ENCODE data around the gene RNF222.

The RNF222 gene, protein sequence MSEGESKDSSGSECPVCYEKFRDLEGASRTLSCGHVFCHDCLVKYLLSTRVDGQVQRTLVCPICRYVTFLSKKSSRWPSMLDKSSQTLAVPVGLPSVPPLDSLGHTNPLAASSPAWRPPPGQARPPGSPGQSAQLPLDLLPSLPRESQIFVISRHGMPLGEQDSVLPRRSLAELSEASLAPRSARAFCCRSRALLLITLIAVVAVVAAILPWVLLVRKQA

DNA sequence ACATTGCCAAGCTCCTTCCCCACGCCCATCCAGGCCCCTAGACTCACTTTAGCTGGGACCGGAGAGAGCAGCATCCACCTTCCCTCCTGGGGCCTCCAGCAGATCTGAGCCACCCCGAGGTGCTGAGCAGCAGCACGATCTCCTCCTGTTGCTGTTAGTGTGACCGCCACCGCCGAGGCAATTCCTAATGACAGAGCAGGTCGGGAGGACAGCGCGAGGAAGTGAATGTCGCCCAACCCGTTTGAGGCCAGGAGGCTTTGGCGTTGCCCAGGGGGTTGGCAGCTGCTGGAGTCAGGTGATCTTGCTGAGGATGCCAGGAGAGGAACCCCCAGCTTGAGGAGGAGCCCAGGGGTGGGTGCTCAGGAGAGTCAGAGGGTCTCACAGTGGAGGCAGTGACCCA is at the start of gene RNF222:
Gene RNF222, minus strand, starts transcription at position 192 of the 400 bp plus-strand sequence. CDS start 4,366 bp downstream, outside the sequence.
- DNase-seq, result no peak

DNA sequence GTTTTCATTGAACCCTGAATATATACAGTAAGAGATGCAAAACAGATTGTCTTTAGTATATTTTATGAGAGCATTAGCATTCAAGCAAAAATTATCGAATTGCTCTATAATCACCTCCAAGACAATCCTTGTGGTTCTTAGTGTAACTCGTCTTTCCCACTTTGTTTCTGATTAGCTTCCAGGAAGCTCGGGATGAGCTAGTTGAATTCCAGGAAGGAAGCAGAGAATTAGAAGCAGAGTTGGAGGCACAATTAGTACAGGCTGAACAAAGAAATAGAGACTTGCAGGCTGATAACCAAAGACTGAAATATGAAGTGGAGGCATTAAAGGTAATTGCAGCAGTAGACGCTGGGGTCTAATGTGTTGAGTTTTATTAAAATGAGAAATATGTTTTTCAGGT is 47.9 kb upstream of the RNF222 start:
- DNase-seq, result no peak

DNA sequence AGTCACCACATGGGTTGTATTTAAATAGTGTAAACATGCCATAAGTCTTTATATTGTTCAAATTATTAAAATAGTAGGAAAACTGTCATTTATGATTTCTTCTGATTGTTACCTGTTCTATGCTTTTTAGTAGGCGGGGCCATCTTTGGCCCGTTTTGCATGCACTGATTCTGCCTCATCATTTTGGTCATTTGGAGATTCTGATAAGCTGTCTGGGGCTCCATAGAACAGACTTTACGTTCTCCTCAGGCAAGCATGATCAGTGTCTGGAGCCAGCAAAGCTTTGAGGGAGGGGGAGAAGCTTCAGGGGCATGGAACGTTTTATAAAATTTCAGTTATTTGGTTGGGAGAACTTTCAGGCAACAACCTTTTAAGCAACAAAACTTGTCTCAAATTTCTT is 46.9 kb upstream of the RNF222 start:
- no peak for DNase-seq

DNA sequence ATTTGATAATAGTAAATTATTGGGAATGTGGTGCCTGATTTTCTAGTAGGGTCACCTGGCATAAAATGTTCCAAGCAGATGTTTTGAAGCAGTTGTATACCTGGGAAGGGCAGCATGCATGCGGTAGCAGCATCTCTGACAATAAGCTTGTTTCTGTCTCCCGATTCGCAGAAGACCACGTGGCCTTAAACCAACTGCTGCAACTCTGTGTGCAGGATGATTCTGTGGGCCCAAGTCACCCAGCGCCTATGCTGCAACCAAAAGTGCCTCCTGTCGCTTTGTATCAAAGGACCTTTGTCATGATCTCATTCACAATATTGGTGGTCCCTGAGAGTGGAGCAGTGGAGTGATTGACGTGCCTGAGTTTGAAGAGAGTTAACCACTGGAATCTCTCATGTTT is 46.1 kb upstream of the RNF222 start:
- DNase-seq, result no peak

DNA sequence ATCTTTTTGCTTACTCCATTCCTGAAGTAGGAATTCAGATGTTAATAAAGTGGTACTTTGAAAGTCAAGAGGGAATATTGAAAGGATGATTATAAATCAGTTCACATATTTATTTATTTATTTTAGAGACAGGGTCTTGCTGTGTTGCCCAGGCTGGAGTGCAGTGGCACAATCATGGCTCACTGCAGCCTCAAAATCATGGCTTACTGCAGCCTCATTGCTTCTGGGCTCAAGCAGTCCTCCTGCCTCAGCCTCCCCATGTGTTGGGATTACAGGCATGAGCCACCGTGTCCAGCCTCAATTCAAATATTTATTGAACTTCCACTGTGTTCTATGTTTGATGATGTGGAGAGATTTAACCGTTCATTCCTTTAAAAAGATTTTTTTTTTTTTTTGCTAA is 44.7 kb upstream of the RNF222 start:
- DNase-seq, result no peak

DNA sequence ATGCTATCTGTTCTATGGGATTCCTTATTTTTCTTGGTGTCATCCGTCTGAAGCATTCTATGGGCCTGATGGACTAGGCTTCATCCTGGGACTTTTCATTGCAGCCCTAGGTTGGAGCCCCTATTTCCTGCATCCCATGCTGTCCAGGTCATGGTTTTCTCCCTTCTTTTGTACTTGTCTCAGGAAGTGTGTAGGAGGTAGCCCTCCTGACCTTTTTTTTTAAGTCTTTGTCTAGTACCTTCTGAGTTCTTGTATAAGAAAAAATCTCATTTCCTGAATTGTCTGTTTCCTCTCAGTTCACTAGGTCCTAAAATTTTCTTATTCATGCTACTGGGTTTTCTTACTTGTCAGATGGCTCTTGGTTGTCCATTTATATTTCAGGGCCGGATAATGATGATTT is 44.1 kb upstream of the RNF222 start:
- DNase-seq, result no peak

DNA sequence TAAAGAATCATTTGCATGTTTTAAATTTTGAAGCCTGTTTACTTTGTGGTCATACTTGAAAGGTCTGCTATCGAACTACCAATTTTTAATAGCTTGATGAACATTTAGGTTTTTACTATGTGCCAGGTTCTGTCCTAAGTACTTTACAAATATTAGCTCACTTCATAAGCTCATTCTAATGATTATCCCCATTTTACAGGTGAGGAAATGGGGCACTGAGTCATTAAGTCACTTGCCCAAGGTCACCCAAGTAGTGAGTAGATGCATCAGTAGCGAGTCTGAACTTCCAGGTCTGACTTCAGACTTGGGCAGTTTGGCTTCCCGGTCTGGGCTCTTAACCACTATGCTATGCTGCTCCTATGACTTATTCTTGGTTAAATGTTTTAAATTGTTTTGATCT is 42.1 kb upstream of the RNF222 start:
- DNase-seq, result no peak

DNA sequence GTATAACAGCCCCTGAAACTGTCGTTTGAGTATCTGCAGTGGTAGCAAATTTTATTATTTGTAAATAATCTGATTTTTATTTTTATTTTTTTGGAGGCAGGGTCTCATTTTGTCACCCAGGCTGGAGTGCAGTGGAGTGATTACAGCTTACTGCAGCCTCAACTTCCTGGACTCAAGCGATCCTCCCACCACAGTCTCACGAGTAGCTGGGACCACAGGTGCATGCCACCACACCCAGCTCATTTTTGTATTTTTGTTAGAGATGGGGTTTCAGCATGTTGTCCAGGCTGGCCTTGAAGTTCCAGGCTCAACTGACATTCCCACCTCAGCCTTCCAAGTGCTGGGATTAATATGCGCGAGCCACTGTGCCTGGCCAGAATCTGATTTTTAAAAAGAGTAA is 40.8 kb upstream of the RNF222 start:
- DNase-seq, result no peak

DNA sequence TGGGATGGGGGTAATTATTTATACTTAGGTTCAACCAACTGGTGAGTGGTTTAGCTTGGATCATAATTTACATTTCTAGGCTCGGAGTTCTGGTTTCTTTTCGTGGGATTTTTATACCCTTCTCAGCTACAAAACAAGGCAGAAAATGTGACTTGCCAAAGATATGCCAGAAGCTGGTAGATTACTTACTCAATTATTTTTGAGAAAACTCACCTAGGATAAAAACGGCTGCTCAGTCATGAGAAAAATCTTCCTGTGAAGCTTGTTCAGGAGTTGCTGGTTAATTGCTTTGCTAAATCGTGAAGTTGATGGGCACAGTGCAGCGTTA is 39.2 kb upstream of the RNF222 start:
- no peak for DNase-seq

DNA sequence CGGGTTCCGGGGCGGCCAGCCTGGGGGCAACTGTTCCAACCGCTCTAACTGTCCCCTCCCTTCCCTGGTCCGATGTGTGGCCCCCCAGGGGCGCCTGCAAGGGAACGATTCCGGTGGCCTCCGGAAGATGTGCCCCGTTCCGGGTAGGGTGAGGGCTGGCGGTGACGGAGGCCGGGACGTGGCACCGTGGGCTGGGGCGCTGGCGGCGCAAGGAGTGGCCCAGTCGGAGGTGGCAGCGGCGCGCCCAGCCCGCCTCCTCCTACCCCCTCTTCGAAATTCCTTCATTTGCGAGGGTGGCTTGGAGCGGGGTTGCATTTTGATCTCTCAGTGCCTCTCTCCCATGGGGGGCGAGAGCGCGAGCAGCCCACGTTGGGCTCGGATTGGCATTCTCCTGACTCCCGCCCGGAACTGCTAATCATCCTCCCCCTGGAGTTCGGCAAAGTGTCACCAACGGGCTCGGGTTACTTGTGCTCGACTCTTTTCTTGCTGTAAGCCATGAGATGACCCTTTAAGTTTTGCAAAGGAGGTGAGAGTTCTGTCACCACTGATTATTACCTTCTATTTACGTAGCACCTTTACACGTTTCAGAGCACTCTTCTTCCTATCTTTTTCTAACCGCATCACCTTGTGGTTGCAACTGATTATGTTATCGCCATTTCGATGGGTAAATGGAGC is 38.7 kb upstream of the RNF222 start:
- no peak for DNase-seq

DNA sequence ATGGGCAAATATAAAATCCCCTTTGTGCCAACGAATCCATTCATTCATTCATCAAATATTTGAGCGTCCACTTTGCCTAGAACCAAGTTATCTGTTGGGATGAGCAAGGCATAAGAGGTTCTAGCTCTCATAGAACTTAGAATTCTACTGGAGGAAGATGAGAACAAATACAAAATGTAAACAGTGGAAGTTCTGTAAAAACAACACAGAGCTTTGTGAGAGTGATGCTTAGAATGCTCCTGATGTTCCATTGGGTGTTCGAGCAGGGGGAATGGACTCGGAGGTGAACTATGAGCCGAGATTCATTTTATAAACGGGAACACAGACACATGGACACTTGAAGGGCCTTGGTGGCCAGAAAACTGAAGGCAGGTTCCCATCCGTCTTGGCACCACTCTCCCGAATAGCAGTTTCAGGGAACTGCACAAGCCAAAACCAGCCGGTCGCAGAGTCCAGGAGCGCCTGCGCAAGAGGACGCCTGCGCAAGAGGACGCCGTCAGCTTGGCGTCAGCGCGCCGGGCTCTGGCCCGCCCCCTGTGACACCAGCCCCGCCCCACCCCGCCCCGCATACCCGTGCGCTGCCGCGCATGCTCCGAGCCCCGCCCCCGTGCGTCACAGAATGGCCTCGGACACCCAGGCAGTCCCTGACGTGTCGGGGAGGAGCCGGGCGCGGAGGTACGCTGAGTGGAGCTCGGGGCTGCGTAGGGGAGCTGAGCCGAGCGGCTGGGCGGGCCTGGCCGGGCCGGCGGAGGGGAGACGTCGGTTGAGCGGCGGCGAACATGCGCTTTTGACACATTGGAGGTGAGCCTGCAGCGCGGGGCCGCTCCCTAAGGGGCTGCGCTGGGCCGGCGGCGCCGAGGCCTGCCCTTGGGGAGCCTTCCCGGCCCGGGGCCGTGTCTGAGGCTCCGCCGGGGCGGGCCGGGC is 37.9 kb upstream of the RNF222 start, which contains the start of gene NDEL1:
Gene NDEL1, plus strand, starts transcription at position 640 of the 924 bp plus-strand sequence. CDS start 8,388 bp downstream, outside the sequence.
- DNase-seq, result peak; percentile 38

DNA sequence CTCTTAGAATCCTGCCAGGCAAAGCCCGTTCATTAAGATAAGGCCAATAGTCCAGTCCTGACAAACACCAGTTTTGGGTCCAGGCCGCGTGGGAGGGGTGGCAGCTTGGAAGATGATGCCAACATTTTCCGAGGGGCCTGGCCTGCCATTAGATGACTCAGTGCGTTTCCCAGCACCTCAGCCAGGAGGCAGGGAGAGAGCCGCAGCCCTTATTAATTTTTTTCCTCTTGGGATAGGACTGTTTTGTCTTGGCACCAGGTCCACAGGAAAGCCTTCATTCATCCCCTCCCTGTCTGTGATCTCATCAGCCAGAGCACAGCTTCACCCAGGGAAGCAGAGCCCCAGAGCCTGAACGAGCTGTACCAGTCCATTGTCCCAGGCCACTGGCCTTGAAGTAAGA is 33.3 kb upstream of the RNF222 start:
- no peak for DNase-seq

DNA sequence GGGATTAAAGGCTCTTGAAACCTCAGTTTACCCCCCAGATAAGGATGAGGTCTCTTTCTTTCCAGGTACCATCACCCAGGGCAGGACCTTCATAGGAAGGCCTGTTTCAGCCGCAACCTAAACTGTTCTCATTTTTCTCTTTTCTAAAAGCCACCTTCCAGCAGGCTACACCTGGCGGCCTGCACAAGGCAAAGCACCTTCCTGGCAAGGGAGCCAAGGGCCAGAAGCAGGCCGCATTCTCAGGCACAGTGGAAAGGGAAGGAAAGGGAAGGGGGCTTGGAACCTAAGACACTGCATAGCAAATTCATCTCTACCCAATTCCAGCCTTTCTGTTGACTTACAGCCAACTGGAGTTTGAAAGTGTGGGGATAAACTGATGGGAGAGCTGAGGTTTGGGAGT is 29.2 kb upstream of the RNF222 start:
- no peak for DNase-seq

DNA sequence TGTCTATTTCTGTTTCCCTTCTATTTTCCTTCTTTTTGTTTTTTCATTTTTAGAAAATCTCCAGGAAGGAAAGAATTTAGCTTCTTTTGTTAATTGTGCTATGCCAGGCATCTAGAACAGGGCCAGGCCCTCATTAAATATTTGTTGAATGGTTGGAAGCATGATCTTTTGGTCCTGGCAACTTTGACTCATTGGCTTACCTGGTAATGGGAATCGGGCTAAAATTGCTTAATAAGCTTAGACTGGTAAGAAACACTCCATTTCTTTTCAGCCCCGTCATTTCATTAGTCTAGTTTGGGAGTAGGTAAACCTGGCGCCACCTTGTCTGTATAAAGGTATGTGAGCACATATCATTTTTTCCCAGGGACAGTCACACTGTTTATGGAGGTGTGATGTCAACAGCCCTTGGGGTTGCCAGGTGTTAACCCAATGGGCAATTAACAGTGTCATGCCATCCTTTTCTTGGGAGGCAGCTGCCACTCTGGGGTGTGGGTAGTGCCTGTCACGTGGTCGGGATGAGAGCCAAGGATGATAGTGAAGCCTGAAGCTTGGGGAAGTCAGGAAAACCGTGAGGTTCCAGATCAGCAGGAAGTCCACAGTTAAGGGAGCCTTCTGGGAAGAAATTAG is 28.6 kb upstream of the RNF222 start:
- no peak for DNase-seq

DNA sequence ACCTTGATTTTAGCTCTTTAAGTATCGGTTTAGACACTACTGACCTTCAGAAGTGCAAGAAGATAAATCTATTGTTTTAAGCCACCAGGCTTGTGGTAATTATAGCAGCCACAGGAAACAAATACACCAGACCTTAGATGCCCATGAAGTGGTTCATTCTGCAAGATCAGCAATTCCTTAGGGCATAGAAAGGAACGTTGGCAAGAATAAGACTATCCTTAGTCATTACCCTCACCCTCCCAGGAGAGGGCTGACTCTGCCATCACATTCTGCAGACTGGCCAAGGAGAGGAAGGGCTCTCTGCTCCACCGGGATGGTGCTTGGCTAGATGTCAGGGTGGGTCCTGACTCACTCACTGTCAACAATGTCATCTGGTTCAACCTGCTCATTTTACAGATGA is 23.9 kb upstream of the RNF222 start:
- DNase-seq, result no peak

DNA sequence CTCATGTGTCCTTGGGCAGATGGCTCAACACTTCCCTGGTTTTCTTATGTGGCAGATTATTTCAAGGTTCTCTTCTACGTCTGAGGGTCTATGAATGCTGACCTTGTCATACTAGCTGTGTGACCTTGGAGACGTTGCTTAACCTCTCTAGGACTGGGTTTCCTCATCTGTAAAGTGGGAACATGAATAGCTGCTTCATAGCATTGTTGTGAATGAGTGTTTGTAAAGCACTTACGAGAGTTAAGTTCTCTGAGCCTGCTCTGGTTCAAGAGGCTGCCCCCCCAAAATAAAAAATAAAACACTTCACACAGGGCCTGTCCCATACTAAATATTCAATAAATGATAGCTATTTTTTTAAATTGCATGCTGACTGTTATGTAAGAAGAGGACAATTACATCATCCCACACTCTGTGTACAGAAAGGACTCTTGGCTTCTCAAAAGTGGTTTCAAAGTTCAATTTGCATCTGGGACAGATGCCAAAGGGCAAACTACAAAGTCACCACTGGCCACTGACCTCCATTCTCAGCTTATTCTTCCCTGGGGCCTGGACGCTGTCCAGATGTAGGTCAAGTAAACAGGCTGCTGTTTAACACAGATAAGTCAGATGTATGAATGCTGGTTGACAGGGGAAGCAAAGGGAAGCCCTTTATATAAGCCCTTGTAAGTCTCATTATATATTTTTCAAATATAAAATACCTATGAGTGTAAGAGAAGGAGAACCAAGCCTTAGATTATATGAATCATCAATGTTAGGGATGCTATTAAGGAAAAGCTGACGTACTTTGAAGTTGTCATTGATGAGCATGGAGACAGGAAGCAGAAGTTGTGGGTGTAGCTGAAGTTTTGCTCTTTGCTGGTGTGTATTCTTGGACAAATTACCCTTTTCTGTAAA is 22.7 kb upstream of the RNF222 start:
- DNase-seq, result no peak

DNA sequence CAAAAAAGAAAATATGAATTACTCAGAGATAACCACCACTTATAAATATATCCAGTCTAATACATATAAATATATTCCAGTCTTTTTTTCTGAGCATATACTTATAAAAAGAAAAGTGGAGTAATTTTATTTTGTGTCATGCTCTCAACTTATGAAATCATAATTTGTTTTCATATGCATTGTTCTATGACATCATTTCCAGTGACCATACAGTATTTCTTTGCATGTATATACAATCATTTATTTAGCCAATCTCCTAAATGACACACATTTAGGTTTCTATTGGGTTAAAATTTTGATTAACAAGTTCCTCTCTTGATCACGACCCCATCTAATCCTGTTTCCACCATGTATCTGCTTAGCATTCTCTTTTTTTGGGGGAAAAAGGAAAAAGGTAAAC is 21.7 kb upstream of the RNF222 start:
- no peak for DNase-seq

DNA sequence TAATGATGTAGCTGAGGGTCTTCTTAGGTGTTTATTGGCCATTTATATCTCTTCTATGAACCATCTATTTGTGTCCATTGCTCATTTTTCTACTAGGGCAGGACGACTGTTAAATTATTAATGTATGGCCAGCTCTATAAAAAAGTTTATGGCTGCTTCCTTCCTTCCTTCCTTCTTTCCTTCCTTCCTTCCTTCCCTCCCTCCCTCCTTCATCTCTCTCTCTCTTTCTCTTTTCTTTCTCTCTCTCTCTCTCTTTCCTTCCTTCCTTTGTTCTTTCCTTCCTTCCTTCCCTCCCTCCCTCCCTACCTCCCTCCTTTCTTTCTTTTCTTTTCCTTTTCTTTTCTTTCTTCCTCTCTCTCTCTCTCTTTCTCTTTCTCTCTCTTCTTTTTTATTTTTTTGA is 20.8 kb upstream of the RNF222 start:
- DNase-seq, result no peak

DNA sequence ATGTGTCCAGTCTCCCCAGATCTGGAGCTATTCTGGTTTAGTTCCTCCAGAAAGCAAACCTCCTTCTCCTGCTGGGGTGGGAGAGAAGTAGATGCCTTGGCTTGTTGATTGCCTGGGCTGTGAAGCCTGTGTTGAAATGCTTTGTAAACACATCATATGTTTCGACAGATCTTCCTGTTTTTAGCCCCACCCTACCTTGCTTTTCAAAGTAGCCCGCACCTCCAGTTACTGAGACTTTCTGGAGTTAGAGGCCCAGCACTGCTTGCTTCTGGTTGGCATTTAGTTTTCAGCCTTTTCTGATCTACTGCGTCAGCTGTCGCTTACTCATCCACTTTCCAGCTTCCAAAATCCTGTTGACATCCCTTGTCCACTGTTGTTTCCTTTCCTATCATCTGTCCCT is 20.2 kb upstream of the RNF222 start:
- DNase-seq, result no peak

DNA sequence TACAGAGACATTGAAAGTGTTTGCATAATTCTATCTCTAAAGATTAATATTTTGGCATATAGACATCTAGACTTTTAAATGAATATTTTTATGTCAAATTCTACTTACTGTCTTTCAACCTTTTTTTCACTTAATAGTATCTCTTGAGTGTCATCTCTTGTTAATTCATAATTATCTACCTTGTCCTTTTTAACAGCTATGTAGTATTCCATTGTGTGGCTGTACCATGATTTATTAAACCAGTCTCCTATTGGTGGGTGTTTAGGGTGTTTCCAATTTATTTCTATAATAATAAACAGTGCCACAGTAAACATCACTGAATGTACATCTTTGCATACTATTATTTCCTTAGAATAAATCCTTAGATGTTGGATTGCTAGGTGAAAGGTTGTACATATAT is 16.3 kb upstream of the RNF222 start:
- no peak for DNase-seq

DNA sequence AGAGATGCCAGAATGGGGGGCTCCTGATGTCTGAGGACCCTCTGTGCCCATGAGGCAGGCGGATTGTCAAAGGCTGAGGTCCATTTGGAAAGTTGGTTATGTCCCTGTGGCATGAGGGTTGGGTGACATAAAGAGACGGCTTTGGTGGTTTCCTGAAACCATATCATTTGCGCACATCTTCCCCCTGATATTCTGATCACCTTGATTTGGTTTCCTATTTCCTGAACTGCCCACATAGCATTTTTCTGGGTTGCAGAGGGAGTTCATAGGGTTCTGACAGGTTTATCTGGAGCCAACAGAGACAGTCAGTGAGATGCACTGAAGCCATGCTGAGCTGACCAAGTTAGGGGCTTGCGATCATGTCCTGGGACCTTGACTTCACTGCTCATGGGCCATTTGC is 15.7 kb upstream of the RNF222 start:
- no peak for DNase-seq

DNA sequence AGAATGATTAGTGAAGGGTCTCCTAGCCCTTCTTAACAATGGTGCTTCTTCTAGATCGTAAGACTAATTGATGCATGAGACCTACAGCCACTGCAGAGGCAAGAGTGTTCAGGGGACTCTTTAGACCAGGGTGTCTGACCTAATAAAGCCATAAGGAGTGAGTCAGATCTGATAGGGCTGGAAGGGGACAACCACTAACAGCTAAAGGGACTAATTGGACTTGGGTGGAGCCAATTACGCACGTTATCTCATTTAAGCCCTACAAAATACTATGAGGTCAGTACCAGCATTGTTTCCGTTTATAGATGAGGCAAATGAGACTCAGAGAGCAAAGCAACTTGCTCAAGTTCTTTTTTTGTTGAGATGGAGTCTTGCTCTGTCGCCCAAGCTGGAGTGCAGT is 14.5 kb upstream of the RNF222 start:
- DNase-seq, result no peak

DNA sequence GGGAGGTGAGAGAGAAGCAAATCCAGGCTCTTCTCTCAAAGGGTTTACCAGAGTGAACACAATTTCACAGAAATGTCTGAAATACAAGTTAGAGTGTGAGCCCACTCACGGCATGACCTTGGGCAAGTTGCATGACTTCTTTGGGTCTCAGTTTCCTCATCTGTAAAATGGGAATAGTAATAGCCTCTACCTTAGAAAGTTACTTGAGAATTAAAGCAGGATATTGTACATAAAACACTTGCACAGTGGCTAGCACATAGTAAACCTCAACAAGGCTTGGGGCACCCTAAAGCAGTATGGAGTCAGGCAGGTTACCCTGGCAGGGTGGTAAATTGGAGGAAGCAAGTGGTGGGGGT is 13.2 kb upstream of the RNF222 start:
- no peak for DNase-seq
